Uterus (tissue), 4 donors: Measurements from ENCODE around the gene MRTFB. TPM values are rescaled to one million over a fixed set of nuclear protein-coding genes. Genes with fewer than 3 reads are reported as not detected.

Source experiments
- DNase-seq, 2 donors: peaks; one replicate each; pipeline ENCODE4 v3.0.0-alpha.2; 2019 to 2020
- H3K27ac ChIP-seq, 2 donors: fragments of 200-600 bp; sonication (generic); 1 replicate in 1 of 2; 2 replicates in 1 of 2; pipeline ENCODE4 v1.5.1; 2016 to 2018
- H3K27me3 ChIP-seq, 2 donors: fragments of 200-600 bp; sonication (generic); one replicate each; pipeline ENCODE4 v1.5.1; 2018 to 2019; ENCODE audit warnings: control low read depth in 1 of 2
- H3K36me3 ChIP-seq, 2 donors: fragments of 200-600 bp; sonication (generic); one replicate each; pipeline ENCODE4 v1.5.1; 2019; ENCODE audit warnings: control low read depth in 1 of 2
- H3K4me1 ChIP-seq, 2 donors: fragments of 200-600 bp; sonication (generic); one replicate each; pipeline ENCODE4 v1.5.1; 2018 to 2019; ENCODE audit warnings: control low read depth in 1 of 2
- H3K4me3 ChIP-seq, 2 donors: fragments of 200-600 bp; sonication (generic); 1 replicate in 1 of 2; 2 replicates in 1 of 2; pipeline ENCODE4 v1.5.1; 2018 to 2019; ENCODE audit warnings: mild to moderate bottlenecking in 1 of 2
- H3K9me3 ChIP-seq, 2 donors: fragments of 200-600 bp; sonication (generic); one replicate each; pipeline ENCODE4 v1.5.1; 2019; ENCODE audit warnings: control low read depth in 1 of 2
- POLR2A ChIP-seq, 2 donors: fragments of 450-650 bp; IDR thresholded peaks; one replicate each; pipeline ENCODE4 v1.6.1; 2016; ENCODE audit warnings: antibody characterized with exemption in 2 of 2, mild to moderate bottlenecking in 1 of 2, moderate library complexity in 1 of 2
- intact Hi-C: fragments of 100-400 bp; cut with DNase I; formaldehyde crosslinking; loops from one replicate; pipeline ENCODE4 v1.15.1; 2023; ENCODE audit warnings: low total_unique reads
- total RNA-seq, 4 donors: library from RNA; depleted of rRNA in 3 of 4; stranded (reverse); fragments of >200 nt in 3 of 4; gene quantifications; one replicate each; pipeline versions ENCODE4 v1.1.0 to v1.2.4, GENCODE V29; 2014 to 2023
- TF ChIP-seq, protein P1 (sequence below), 4 experiments: fragments of 200-600 bp in 2 of 4; fragments of 450-650 bp in 2 of 4; sonication (generic) in 2 of 4; IDR thresholded peaks; one replicate each; pipeline ENCODE4 v1.5.1; 2016 to 2019; ENCODE audit warnings: antibody characterized with exemption in 4 of 4, mild to moderate bottlenecking in 2 of 4, moderate library complexity in 1 of 4
- donor health status: DM: yes; HTN: yes; CAD: no.

MRTFB gene
- total RNA-seq, 4 donors from 2014 or later, result 49.8 to 178 (median 75.1) TPM

DNA sequence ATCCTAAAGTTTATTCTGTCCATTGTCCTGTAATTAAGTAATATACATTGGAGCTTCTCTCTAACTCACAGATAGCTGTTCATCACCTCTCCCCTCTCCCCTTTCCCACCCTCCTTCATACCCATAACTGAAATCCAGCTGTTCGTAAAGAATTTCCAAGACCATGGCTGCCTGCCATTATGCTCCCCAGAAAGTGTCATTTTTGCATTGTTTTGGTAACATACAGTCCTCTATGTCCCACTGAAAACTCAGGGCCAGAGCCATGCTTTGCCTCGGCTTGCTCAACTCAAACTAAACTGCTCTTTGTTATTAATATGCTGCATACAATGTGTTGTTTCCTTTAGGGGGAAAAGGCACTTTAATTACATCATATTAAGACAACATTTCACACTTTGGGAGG lies 132.0 kb downstream of the MRTFB start:
- no peak overlapping the region for H3K4me3 ChIP-seq
- H3K27ac ChIP-seq, result peak overlapping the region; percentile 16 to 66
- TF ChIP-seq POLR2A (IDR thresholded peaks at IDR 0.05), result no peak
- TF ChIP-seq, protein P1, sequence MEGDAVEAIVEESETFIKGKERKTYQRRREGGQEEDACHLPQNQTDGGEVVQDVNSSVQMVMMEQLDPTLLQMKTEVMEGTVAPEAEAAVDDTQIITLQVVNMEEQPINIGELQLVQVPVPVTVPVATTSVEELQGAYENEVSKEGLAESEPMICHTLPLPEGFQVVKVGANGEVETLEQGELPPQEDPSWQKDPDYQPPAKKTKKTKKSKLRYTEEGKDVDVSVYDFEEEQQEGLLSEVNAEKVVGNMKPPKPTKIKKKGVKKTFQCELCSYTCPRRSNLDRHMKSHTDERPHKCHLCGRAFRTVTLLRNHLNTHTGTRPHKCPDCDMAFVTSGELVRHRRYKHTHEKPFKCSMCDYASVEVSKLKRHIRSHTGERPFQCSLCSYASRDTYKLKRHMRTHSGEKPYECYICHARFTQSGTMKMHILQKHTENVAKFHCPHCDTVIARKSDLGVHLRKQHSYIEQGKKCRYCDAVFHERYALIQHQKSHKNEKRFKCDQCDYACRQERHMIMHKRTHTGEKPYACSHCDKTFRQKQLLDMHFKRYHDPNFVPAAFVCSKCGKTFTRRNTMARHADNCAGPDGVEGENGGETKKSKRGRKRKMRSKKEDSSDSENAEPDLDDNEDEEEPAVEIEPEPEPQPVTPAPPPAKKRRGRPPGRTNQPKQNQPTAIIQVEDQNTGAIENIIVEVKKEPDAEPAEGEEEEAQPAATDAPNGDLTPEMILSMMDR (IDR thresholded peaks at IDR 0.05), result no peak
- H3K36me3 ChIP-seq, result no peaks in the 10 kb centered on the region
- no peaks in the 10 kb centered on the region for H3K27me3 ChIP-seq
- no peaks in the 10 kb centered on the region for H3K9me3 ChIP-seq
- intact Hi-C loops, result no loop called here
- no peaks in the 10 kb centered on the region for H3K4me1 ChIP-seq
- no peak for DNase-seq

GRCh38 chr16:14205666-14206065 lies 134.5 kb downstream of the MRTFB start:
- Histone ChIP-seq H3K9me3 (no peaks in the 10 kb centered on the region), H3K27me3 (no peaks in the 10 kb centered on the region), H3K4me1 (no peaks in the 10 kb centered on the region), H3K36me3 (no peaks in the 10 kb centered on the region), H3K4me3 (no peak overlapping the region), H3K27ac (no peak overlapping the region)
- intact Hi-C loops, result no loop called here
- no peak for TF ChIP-seq POLR2A (IDR thresholded peaks at IDR 0.05)
- TF ChIP-seq, protein P1 (IDR thresholded peaks at IDR 0.05), result no peak
- DNase-seq, result no peak

DNA sequence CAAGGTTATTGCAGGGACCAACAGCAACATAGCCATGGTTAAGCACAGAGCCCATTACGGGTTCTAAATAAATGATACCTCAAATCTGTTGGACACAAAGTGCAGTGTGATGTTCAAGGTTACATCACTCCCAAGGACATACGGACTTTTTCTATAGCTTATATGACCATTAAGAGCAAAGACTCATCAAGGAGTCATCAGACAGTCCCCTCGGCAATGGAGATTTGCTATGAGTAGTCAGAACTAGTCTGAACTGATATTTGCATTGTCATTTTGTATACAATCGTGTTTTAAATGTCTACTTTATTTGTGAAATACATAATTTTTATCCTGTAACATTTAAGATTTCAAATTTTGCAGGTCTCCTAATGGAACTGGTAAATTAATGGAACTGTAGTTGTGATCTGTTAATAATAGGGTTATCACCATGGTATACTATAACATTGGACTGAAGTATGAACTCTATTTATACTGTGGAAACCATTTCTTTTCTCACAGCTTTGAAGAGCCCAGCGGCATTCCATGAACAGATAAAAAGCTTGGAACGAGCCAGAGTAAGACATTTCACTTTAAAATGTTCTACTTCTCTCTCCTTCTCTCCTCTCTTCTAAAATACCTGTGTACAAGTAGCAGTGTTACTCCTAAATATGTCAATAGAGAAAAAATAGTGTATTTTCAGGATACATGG lies 140.9 kb downstream of the MRTFB start:
- intact Hi-C loops, result no loop called here
- Histone ChIP-seq H3K4me1 (no peaks in the 10 kb centered on the region), H3K27me3 (no peaks in the 10 kb centered on the region), H3K36me3 (no peaks in the 10 kb centered on the region), H3K27ac (no peak overlapping the region), H3K4me3 (no peak overlapping the region), H3K9me3 (no peaks in the 10 kb centered on the region)
- DNase-seq, result no peak
- TF ChIP-seq POLR2A (IDR thresholded peaks at IDR 0.05), result no peak

- no peaks in the 10 kb centered on the region for H3K9me3 ChIP-seq
- no peaks in the 10 kb centered on the region for H3K36me3 ChIP-seq
- no peak overlapping the region for H3K27ac ChIP-seq
- no peak overlapping the region for H3K4me3 ChIP-seq
- no peak for DNase-seq
- no peak for TF ChIP-seq POLR2A (IDR thresholded peaks at IDR 0.05)
- TF ChIP-seq, protein P1 (IDR thresholded peaks at IDR 0.05), result no peak
- no peaks in the 10 kb centered on the region for H3K27me3 ChIP-seq
- intact Hi-C loops, result no loop called here
- H3K4me1 ChIP-seq, result no peaks in the 10 kb centered on the region
Measured at GRCh38 chr16:14215941-14216340, 144.8 kb downstream of the MRTFB start.

GRCh38 chr16:14219983-14220382 lies 148.9 kb downstream of the MRTFB start:
- H3K36me3 ChIP-seq, result no peaks in the 10 kb centered on the region
- no peak for DNase-seq
- H3K4me3 ChIP-seq, result no peak overlapping the region
- no peaks in the 10 kb centered on the region for H3K4me1 ChIP-seq
- intact Hi-C loops, result no loop called here
- TF ChIP-seq, protein P1 (IDR thresholded peaks at IDR 0.05), result no peak
- TF ChIP-seq POLR2A (IDR thresholded peaks at IDR 0.05), result no peak
- H3K27ac ChIP-seq, result no peak overlapping the region
- no peaks in the 10 kb centered on the region for H3K9me3 ChIP-seq
- no peaks in the 10 kb centered on the region for H3K27me3 ChIP-seq
